GM23248 (cell line): Measurements from ENCODE around the gene ACKR3. TPM values are rescaled to one million over a fixed set of nuclear protein-coding genes. Genes with fewer than 3 reads are reported as not detected.

Experiments
- DNase-seq: peaks from one replicate; pipeline ENCODE4 v3.0.0-alpha.2; 2015
- H2AFZ ChIP-seq: fragments of 200-600 bp; sonication (generic); 2 replicates; pipeline ENCODE4 v1.6.1; 2016; ENCODE audit warnings: antibody characterized with exemption
- H3F3A ChIP-seq: fragments of 200-600 bp; sonication (generic); 2 replicates; pipeline ENCODE4 v1.6.1; 2016; ENCODE audit warnings: mild to moderate bottlenecking, antibody characterized with exemption, mixed run types; ENCODE audit not compliant: insufficient read depth
- H3K27ac ChIP-seq: fragments of 200-600 bp; sonication (generic); 2 replicates; pipeline ENCODE4 v1.5.1; 2016; ENCODE audit warnings: mild to moderate bottlenecking
- H3K27me3 ChIP-seq: fragments of 200-600 bp; sonication (generic); replicated peaks from 2 replicates; pipeline ENCODE4 v1.6.1; 2016; ENCODE audit warnings: mild to moderate bottlenecking; ENCODE audit not compliant: insufficient read depth
- H3K36me3 ChIP-seq: fragments of 200-600 bp; sonication (generic); 2 replicates; pipeline ENCODE4 v1.6.1; 2016; ENCODE audit warnings: low read depth, mild to moderate bottlenecking
- H3K4me1 ChIP-seq: fragments of 200-600 bp; sonication (generic); 2 replicates; pipeline ENCODE4 v1.6.1; 2016; ENCODE audit warnings: mild to moderate bottlenecking; ENCODE audit not compliant: insufficient read depth
- H3K4me2 ChIP-seq: fragments of 200-600 bp; sonication (generic); one replicate; pipeline ENCODE4 v1.6.1; 2016; ENCODE audit warnings: mild to moderate bottlenecking; ENCODE audit not compliant: unreplicated experiment
- H3K4me3 ChIP-seq: fragments of 200-600 bp; sonication (generic); 2 replicates; pipeline ENCODE4 v1.5.1; 2016; ENCODE audit warnings: mild to moderate bottlenecking
- H3K79me2 ChIP-seq: fragments of 200-600 bp; sonication (generic); 2 replicates; pipeline ENCODE4 v1.6.1; 2016; ENCODE audit warnings: mild to moderate bottlenecking; ENCODE audit not compliant: insufficient read depth
- H3K9ac ChIP-seq: fragments of 200-600 bp; sonication (generic); 2 replicates; pipeline ENCODE4 v1.6.1; 2016; ENCODE audit warnings: mild to moderate bottlenecking
- H3K9me2 ChIP-seq: fragments of 200-600 bp; sonication (generic); 2 replicates; pipeline ENCODE4 v1.6.1; 2016; ENCODE audit warnings: mixed run types, mild to moderate bottlenecking, moderate library complexity; ENCODE audit not compliant: insufficient read depth
- H3K9me3 ChIP-seq: fragments of 200-600 bp; sonication (generic); one replicate; pipeline ENCODE4 v1.6.1; 2017; ENCODE audit warnings: low read depth
- H4K20me1 ChIP-seq: fragments of 200-600 bp; sonication (generic); 2 replicates; pipeline ENCODE4 v1.6.0; 2016; ENCODE audit not compliant: insufficient read depth
- EZH2 ChIP-seq: fragments of 200-600 bp; sonication (generic); IDR thresholded peaks from 2 replicates; pipeline ENCODE4 v1.6.1; 2018; ENCODE audit warnings: antibody characterized with exemption, mild to moderate bottlenecking; ENCODE audit not compliant: insufficient read depth, poor library complexity, severe bottlenecking
- EZH2phosphoT487 ChIP-seq: fragments of 200-600 bp; sonication (generic); IDR thresholded peaks from 2 replicates; pipeline ENCODE4 v1.6.1; 2018; ENCODE audit warnings: antibody characterized with exemption, moderate library complexity, mild to moderate bottlenecking, low read depth; ENCODE audit not compliant: insufficient read depth
- WGBS, 2 experiments: methylation state at CpG; one replicate each; pipeline ENCODE4 v1.1.6; 2015 to 2017; ENCODE audit warnings: low lambda C conversion rate in 2 of 2, low coverage in 1 of 2; ENCODE audit errors: missing lambda C conversion rate in 2 of 2; 5-methylcytosine and 5-hydroxymethylcytosine counted together
- in situ Hi-C: fragments of 300-500 bp; cut with MboI; formaldehyde crosslinking; loops from 2 replicates; pipeline ENCODE4 v1.15.0; 2020
- polyA plus RNA-seq: library from polyadenylated mRNA; unstranded; fragments of >200 nt; fragmentation: Nextera tagmentation; extraction: Ambion mirVana; gene quantifications from 2 replicates; pipeline ENCODE4 v1.2.1, GENCODE V29; 2016
- total RNA-seq: library from RNA; depleted of rRNA; stranded (reverse); fragments of >200 nt; shearing (Covaris generic); gene quantifications from 2 replicates; pipeline ENCODE4 v1.2.3, GENCODE V29; 2014

Gene ACKR3
- total and polyA plus RNA-seq, 2 experiments from 2014 or later: 6.1 to 8.5 TPM

GRCh38 chr2:236555481-236555880 is 14.1 kb upstream of the ACKR3 start:
- WGBS, 2 experiments: 39 to 57% methylated on average over 1 of the region's 1 CpG

GRCh38 chr2:236557306-236558030 is 12.2 kb upstream of the ACKR3 start:
- in situ Hi-C loops: no loop called here
- H3K4me3 ChIP-seq: no peak overlapping the region
- WGBS, 2 experiments: 33 to 41% methylated on average over 3 of the region's 3 CpGs

More at GRCh38 chr2:236555481-236555880, 14.1 kb upstream of the ACKR3 start:
- DNase-seq: peak; percentile 28
- Histone ChIP-seq H3K36me3 (no peaks in the 10 kb centered on the region), H4K20me1 (no peaks in the 10 kb centered on the region), H3K9me2 (peaks cover 5% of the 10 kb centered on the region; the same call in 1 of the 2 replicates), H2AFZ (no peak overlapping the region), H3K4me3 (no peak overlapping the region), H3K4me2 (no peak overlapping the region), H3K9me3 (no peaks in the 10 kb centered on the region), H3F3A (no peaks in the 10 kb centered on the region), H3K27ac (no peak overlapping the region), H3K9ac (no peak overlapping the region), H3K27me3 (peaks cover 4% of the 10 kb centered on the region; the same call in 1 of the 2 replicates), H3K4me1 (no peaks in the 10 kb centered on the region), H3K79me2 (no peaks in the 10 kb centered on the region)
- in situ Hi-C loops: no loop called here
- no peak for TF ChIP-seq EZH2
- no peak for TF ChIP-seq EZH2phosphoT487

GRCh38 chr2:236558036-236558435 is 11.6 kb upstream of the ACKR3 start:
- H3K36me3 ChIP-seq: no peaks in the 10 kb centered on the region
- no peaks in the 10 kb centered on the region for H3K9me3 ChIP-seq
- no peak overlapping the region for H3K9ac ChIP-seq
- in situ Hi-C loops: no loop called here
- no peak for TF ChIP-seq EZH2phosphoT487
- TF ChIP-seq EZH2: no peak
- H2AFZ ChIP-seq: no peak overlapping the region
- no peak overlapping the region for H3K4me3 ChIP-seq
- no peak for DNase-seq
- no peak overlapping the region for H3K27ac ChIP-seq
- no peaks in the 10 kb centered on the region for H3F3A ChIP-seq
- peaks cover 5% of the 10 kb centered on the region; the same call in 1 of the 2 replicates for H3K9me2 ChIP-seq
- H3K79me2 ChIP-seq: no peaks in the 10 kb centered on the region
- WGBS, 2 experiments: 80 to 82% methylated on average over 11 of the region's 11 CpGs
- H3K4me2 ChIP-seq: no peak overlapping the region
- no peaks in the 10 kb centered on the region for H4K20me1 ChIP-seq
- no peaks in the 10 kb centered on the region for H3K4me1 ChIP-seq
- H3K27me3 ChIP-seq: peaks cover 4% of the 10 kb centered on the region; the same call in 1 of the 2 replicates

More at GRCh38 chr2:236557306-236558030, 12.2 kb upstream of the ACKR3 start:
- Histone ChIP-seq H4K20me1 (no peaks in the 10 kb centered on the region), H3K36me3 (no peaks in the 10 kb centered on the region), H3K27ac (no peak overlapping the region), H3K4me2 (no peak overlapping the region), H3K9me3 (no peaks in the 10 kb centered on the region), H3K9me2 (peaks cover 5% of the 10 kb centered on the region; the same call in 1 of the 2 replicates), H3K9ac (no peak overlapping the region), H2AFZ (no peak overlapping the region), H3K79me2 (no peaks in the 10 kb centered on the region), H3K4me1 (no peaks in the 10 kb centered on the region), H3K27me3 (peaks cover 4% of the 10 kb centered on the region; the same call in 1 of the 2 replicates), H3F3A (no peaks in the 10 kb centered on the region)
- DNase-seq: no peak
- no peak for TF ChIP-seq EZH2
- TF ChIP-seq EZH2phosphoT487: no peak

- Histone ChIP-seq H3K4me3 (no peak overlapping the region), H3F3A (no peaks in the 10 kb centered on the region), H3K4me2 (no peak overlapping the region), H3K79me2 (no peaks in the 10 kb centered on the region), H3K27me3 (peaks cover 4% of the 10 kb centered on the region; the same call in 1 of the 2 replicates), H3K4me1 (no peaks in the 10 kb centered on the region), H2AFZ (no peak overlapping the region), H3K27ac (no peak overlapping the region), H3K36me3 (no peaks in the 10 kb centered on the region), H3K9me3 (no peaks in the 10 kb centered on the region), H3K9me2 (peaks cover 5% of the 10 kb centered on the region; the same call in 1 of the 2 replicates), H4K20me1 (no peaks in the 10 kb centered on the region), H3K9ac (no peak overlapping the region)
- no peak for DNase-seq
- 81 to 84% methylated on average over 6 of the region's 6 CpGs for WGBS, 2 experiments
- TF ChIP-seq EZH2phosphoT487: no peak
- TF ChIP-seq EZH2: no peak
- in situ Hi-C loops: no loop called here
These were observed 10.3 kb upstream of the ACKR3 start for GRCh38 chr2:236558993-236559978.
